A549 (cell line): ENCODE measurements around the gene ANKK1.

ENCODE experiments used
- CTCF ChIP-seq: fragments of >200 bp; sonication (Bioruptor Twin); formaldehyde crosslinking; IDR thresholded peaks from 3 replicates; pipeline ENCODE4 v1.5.1; 2016
- SMC3 ChIP-seq: fragments of >200 bp; sonication (Bioruptor Twin); formaldehyde crosslinking; IDR thresholded peaks from 3 replicates; pipeline ENCODE4 v1.6.1; 2018; ENCODE audit warnings: inconsistent platforms

GRCh38 chr11:113419454-113420003, 31.9 kb downstream of the ANKK1 start:
- no peak for TF ChIP-seq SMC3
- TF ChIP-seq CTCF = no peak
